PC-9 (cell line): ENCODE measurements around the gene PKN2.

Source experiments
- EZH2 ChIP-seq: fragments of 200-600 bp; sonication (generic); IDR thresholded peaks from 2 replicates; pipeline ENCODE4 v1.8.0; 2017; ENCODE audit warnings: antibody characterized with exemption, low read depth
- TF ChIP-seq, protein P1 (sequence below): fragments of 200-600 bp; sonication (generic); conservative IDR thresholded peaks from 2 replicates; pipeline ENCODE4 v1.6.1; 2017; ENCODE audit warnings: mixed run types, antibody characterized with exemption, mild to moderate bottlenecking, moderate library complexity

DNA sequence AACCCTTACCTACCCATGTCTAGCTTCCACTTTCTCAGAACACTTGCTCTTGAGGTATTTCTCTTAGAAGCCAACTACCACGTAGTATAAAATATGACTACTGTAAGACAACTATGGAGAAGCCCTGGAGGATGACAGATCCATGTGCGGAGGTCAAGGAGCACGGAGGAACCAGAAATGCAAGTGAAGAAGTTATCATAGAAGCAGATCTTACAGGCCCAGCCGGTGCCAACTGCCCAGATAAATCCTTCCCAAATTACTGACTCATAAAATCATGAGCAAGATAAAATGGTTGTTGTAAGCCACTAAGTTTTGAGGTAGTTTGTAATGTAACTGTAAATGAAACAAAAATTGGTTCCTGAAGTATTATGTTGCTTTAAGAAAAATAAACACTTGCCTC is 194.7 kb downstream of the PKN2 start:
- TF ChIP-seq, protein P1, sequence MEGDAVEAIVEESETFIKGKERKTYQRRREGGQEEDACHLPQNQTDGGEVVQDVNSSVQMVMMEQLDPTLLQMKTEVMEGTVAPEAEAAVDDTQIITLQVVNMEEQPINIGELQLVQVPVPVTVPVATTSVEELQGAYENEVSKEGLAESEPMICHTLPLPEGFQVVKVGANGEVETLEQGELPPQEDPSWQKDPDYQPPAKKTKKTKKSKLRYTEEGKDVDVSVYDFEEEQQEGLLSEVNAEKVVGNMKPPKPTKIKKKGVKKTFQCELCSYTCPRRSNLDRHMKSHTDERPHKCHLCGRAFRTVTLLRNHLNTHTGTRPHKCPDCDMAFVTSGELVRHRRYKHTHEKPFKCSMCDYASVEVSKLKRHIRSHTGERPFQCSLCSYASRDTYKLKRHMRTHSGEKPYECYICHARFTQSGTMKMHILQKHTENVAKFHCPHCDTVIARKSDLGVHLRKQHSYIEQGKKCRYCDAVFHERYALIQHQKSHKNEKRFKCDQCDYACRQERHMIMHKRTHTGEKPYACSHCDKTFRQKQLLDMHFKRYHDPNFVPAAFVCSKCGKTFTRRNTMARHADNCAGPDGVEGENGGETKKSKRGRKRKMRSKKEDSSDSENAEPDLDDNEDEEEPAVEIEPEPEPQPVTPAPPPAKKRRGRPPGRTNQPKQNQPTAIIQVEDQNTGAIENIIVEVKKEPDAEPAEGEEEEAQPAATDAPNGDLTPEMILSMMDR, result no peak
- no peak for TF ChIP-seq EZH2
